K562 (cell line): ENCODE data around the gene BHLHE40. TPM values are rescaled to one million over a fixed set of nuclear protein-coding genes. Genes with fewer than 3 reads are reported as not detected.

Source experiments
- CBFA2T3 ChIP-seq: fragments of 450-650 bp; IDR thresholded peaks from 2 replicates; pipeline ENCODE4 v1.6.1; 2017
- CBX5 ChIP-seq: IDR thresholded peaks from 2 replicates; pipeline ENCODE4 v1.6.1; 2014; ENCODE audit warnings: low read depth, borderline replicate concordance
- GABPB2 ChIP-seq: fragments of 250-450 bp; sonication (Bioruptor Pico); conservative IDR thresholded peaks from 2 replicates; pipeline ENCODE4 v1.5.1; 2021; ENCODE audit warnings: mild to moderate bottlenecking
- MECOM ChIP-seq: fragments of 250-450 bp; sonication (Bioruptor Pico); IDR thresholded peaks from 2 replicates; pipeline ENCODE4 v1.8.0; 2022; ENCODE audit warnings: inconsistent platforms
- NBN ChIP-seq: fragments of 450-650 bp; IDR thresholded peaks from 2 replicates; pipeline ENCODE4 v1.6.1; 2016; ENCODE audit warnings: low read depth, mild to moderate bottlenecking
- PTBP1 ChIP-seq: fragments of 200-400 bp; formaldehyde crosslinking; IDR thresholded peaks from 2 replicates; pipeline ENCODE4 v1.6.1; 2017; ENCODE audit warnings: low read depth, low read length
- SMARCC2 ChIP-seq: fragments of 450-650 bp; IDR thresholded peaks from 2 replicates; pipeline ENCODE4 v1.6.1; 2017; ENCODE audit warnings: antibody characterized with exemption, moderate library complexity, mild to moderate bottlenecking, low read depth
- TEAD1 ChIP-seq, 2 experiments: fragments of 450-650 bp in 1 of 2; sonication (generic) in 1 of 2; formaldehyde crosslinking; IDR thresholded peaks; 2 replicates each; pipeline versions ENCODE4 v1.4.0 to v1.8.0; 2020 to 2022; ENCODE audit warnings: mild to moderate bottlenecking in 2 of 2, missing genetic modification reagents in 1 of 2
- THAP7 ChIP-seq: fragments of 250-450 bp; sonication (Bioruptor Pico); IDR thresholded peaks from 2 replicates; pipeline ENCODE4 v1.5.0; 2021
- ZBTB2 ChIP-seq: fragments of 450-650 bp; IDR thresholded peaks from 2 replicates; pipeline ENCODE4 v1.6.1; 2016; ENCODE audit warnings: antibody characterized with exemption
- ZNF134 ChIP-seq: fragments of 250-450 bp; sonication (Bioruptor Pico); conservative IDR thresholded peaks from 2 replicates; pipeline ENCODE4 v1.4.0; 2020
- ZNF282 ChIP-seq: sonication (generic); formaldehyde crosslinking; IDR thresholded peaks from 2 replicates; pipeline ENCODE4 v1.8.1; 2023; ENCODE audit warnings: missing genetic modification reagents
- polyA plus RNA-seq, 8 experiments: library from polyadenylated mRNA; depleted of rRNA in 4 of 8; stranded (reverse) in 5 of 8; unstranded in 3 of 8; fragments of >200 nt; fragmentation: Nextera tagmentation in 2 of 8; fragmentation: Illumina TruSeq in 1 of 8; extraction: Ambion mirVana in 2 of 8; extraction: Trizol in 1 of 8; gene quantifications; 2 replicates each; pipeline versions ENCODE4 v1.2.1 to v1.2.3, GENCODE V29; 2011 to 2014; ENCODE audit warnings: inconsistent platforms in 1 of 8, missing spikeins in 1 of 8
- total RNA-seq, 7 experiments: library from RNA; depleted of rRNA in 6 of 7; stranded (reverse); fragments of >200 nt in 6 of 7; fragmentation: Illumina TruSeq in 2 of 7; extraction: Trizol in 2 of 7; gene quantifications; 2 replicates each; pipeline versions ENCODE4 v1.2.1 to v1.2.3, GENCODE V29; 2011 to 2021; ENCODE audit warnings: low replicate concordance in 1 of 7
- TF ChIP-seq, protein P1 (sequence below), 3 experiments: IDR thresholded peaks in 2 of 3; conservative IDR thresholded peaks in 1 of 3; 2 replicates each; pipeline ENCODE4 v1.5.1; 2011 to 2012; ENCODE audit warnings: low read length in 3 of 3, mild to moderate bottlenecking in 3 of 3, control low read depth in 2 of 3, improper control_type of control experiment in 1 of 3, inconsistent platforms in 1 of 3, low read depth in 1 of 3, mixed read lengths in 1 of 3, moderate library complexity in 1 of 3; ENCODE audit not compliant: insufficient read depth in 2 of 3
- TF ChIP-seq, protein P2 (sequence below), 2 experiments: fragments of 450-650 bp; IDR thresholded peaks; 2 replicates each; pipeline ENCODE4 v1.6.1; 2018; ENCODE audit warnings: mild to moderate bottlenecking in 2 of 2, low read depth in 1 of 2; ENCODE audit not compliant: partially characterized antibody in 2 of 2
- TF ChIP-seq, protein P3 (sequence below): fragments of 250-450 bp; sonication (Bioruptor Pico); IDR thresholded peaks from 2 replicates; pipeline ENCODE4 v1.8.0; 2021; ENCODE audit warnings: mild to moderate bottlenecking, moderate library complexity

BHLHE40 gene
- total and polyA plus RNA-seq, 9 of the 15 experiments (the other 6 are each of a cell fraction or from before 2014, with no cell fraction given) = 12.0 to 83.9 (median 31.4) TPM

GRCh38 chr3:4996223-4996765, 17.1 kb downstream of the BHLHE40 start (continued):
- no peak for TF ChIP-seq ZNF282
- TF ChIP-seq CBFA2T3 = peak; percentile 36
- no peak for TF ChIP-seq NBN
- TF ChIP-seq PTBP1 = no peak
- TF ChIP-seq, protein P1, sequence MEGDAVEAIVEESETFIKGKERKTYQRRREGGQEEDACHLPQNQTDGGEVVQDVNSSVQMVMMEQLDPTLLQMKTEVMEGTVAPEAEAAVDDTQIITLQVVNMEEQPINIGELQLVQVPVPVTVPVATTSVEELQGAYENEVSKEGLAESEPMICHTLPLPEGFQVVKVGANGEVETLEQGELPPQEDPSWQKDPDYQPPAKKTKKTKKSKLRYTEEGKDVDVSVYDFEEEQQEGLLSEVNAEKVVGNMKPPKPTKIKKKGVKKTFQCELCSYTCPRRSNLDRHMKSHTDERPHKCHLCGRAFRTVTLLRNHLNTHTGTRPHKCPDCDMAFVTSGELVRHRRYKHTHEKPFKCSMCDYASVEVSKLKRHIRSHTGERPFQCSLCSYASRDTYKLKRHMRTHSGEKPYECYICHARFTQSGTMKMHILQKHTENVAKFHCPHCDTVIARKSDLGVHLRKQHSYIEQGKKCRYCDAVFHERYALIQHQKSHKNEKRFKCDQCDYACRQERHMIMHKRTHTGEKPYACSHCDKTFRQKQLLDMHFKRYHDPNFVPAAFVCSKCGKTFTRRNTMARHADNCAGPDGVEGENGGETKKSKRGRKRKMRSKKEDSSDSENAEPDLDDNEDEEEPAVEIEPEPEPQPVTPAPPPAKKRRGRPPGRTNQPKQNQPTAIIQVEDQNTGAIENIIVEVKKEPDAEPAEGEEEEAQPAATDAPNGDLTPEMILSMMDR (IDR thresholded peaks at IDR 0.05 in 2 of 3, conservative IDR thresholded peaks at IDR 0.05 in 1 of 3; ENCODE audit: insufficient read depth in 2 of 3, low read depth in 1 of 3, low read length in 3 of 3) = no peak
- TF ChIP-seq SMARCC2 = no peak
- 0 out of 2 replicates have a peak, but pooled peaks have one; percentile 4 for TF ChIP-seq GABPB2 (CRISPR knock-in tag)
- 0 out of 2 replicates have a peak, but pooled peaks have one; percentile 23 for TF ChIP-seq MECOM
- peak; percentile 21; the same call in 1 of the 2 replicates for TF ChIP-seq ZBTB2
- TF ChIP-seq, protein P2, sequence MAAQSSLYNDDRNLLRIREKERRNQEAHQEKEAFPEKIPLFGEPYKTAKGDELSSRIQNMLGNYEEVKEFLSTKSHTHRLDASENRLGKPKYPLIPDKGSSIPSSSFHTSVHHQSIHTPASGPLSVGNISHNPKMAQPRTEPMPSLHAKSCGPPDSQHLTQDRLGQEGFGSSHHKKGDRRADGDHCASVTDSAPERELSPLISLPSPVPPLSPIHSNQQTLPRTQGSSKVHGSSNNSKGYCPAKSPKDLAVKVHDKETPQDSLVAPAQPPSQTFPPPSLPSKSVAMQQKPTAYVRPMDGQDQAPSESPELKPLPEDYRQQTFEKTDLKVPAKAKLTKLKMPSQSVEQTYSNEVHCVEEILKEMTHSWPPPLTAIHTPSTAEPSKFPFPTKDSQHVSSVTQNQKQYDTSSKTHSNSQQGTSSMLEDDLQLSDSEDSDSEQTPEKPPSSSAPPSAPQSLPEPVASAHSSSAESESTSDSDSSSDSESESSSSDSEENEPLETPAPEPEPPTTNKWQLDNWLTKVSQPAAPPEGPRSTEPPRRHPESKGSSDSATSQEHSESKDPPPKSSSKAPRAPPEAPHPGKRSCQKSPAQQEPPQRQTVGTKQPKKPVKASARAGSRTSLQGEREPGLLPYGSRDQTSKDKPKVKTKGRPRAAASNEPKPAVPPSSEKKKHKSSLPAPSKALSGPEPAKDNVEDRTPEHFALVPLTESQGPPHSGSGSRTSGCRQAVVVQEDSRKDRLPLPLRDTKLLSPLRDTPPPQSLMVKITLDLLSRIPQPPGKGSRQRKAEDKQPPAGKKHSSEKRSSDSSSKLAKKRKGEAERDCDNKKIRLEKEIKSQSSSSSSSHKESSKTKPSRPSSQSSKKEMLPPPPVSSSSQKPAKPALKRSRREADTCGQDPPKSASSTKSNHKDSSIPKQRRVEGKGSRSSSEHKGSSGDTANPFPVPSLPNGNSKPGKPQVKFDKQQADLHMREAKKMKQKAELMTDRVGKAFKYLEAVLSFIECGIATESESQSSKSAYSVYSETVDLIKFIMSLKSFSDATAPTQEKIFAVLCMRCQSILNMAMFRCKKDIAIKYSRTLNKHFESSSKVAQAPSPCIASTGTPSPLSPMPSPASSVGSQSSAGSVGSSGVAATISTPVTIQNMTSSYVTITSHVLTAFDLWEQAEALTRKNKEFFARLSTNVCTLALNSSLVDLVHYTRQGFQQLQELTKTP (IDR thresholded peaks at IDR 0.05; ENCODE audit: low read depth in 1 of 2, partially characterized antibody in 2 of 2) = peak in 1 of 2 experiments; percentile 21
- peak in 1 of 2 experiments; percentile 86; a peak in 2 of 4 replicates for TF ChIP-seq TEAD1 (CRISPR knock-in tag; IDR thresholded peaks at IDR 0.05)
- 0 out of 2 replicates have a peak, but pooled peaks have one; percentile 16 for TF ChIP-seq ZNF134 (CRISPR knock-in tag)
- TF ChIP-seq CBX5 = no peak
- TF ChIP-seq, protein P3, sequence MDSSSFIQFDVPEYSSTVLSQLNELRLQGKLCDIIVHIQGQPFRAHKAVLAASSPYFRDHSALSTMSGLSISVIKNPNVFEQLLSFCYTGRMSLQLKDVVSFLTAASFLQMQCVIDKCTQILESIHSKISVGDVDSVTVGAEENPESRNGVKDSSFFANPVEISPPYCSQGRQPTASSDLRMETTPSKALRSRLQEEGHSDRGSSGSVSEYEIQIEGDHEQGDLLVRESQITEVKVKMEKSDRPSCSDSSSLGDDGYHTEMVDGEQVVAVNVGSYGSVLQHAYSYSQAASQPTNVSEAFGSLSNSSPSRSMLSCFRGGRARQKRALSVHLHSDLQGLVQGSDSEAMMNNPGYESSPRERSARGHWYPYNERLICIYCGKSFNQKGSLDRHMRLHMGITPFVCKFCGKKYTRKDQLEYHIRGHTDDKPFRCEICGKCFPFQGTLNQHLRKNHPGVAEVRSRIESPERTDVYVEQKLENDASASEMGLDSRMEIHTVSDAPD (CRISPR knock-in tag) = no peak
- no peak for TF ChIP-seq THAP7
